B cell (primary cell): ENCODE results near the gene MRC2. TPM values are rescaled to one million over a fixed set of nuclear protein-coding genes. Genes with fewer than 3 reads are reported as not detected.
"Not testable (repeated sequence)": the region's sequence is repeated elsewhere in the genome, so short reads cannot be mapped to it uniquely, and the experiment has no call there.

ENCODE experiments used
- ATAC-seq: fragments of 200-7000 bp; cut with Tn5 transposase; one replicate; pipeline ENCODE4 v1.10.0; 2021; ENCODE audit warnings: low read depth, mild to moderate bottlenecking, moderate number of reproducible peaks, moderate library complexity
- CTCF ChIA-PET: fragments of 350-600 bp; sonication (Branson Sonifier 250); formaldehyde crosslinking; loops from one replicate; lab custom pipeline; 2021; ENCODE audit warnings: antibody characterized with exemption, inconsistent platforms; lab: Charles Lee
- POLR2A ChIA-PET: fragments of 350-600 bp; sonication (Branson Sonifier 250); formaldehyde crosslinking; loops from one replicate; lab custom pipeline; 2021; ENCODE audit warnings: antibody characterized with exemption; lab: Charles Lee
- DNase-seq: peaks from one replicate; pipeline ENCODE4 v3.0.0; 2013
- H2AFZ ChIP-seq: 2 replicates; pipeline ENCODE4 v1.6.1; 2012; ENCODE audit warnings: mild to moderate bottlenecking, low read depth, low read length; ENCODE audit not compliant: insufficient read depth, poor library complexity, severe bottlenecking
- H3K27ac ChIP-seq, 2 donors: 1 replicate in 1 of 2; 2 replicates in 1 of 2; pipeline ENCODE4 v1.5.1; 2012 to 2013; ENCODE audit warnings: low read length in 2 of 2, mild to moderate bottlenecking in 2 of 2, moderate library complexity in 1 of 2
- H3K27me3 ChIP-seq, 4 experiments: fragments of 200-600 bp in 1 of 4; sonication (generic) in 1 of 4; replicated peaks in 1 of 4; 1 replicate in 2 of 4; 2 replicates in 2 of 4; pipeline versions ENCODE4 v1.6.1 to v1.7.0; 2013 to 2016; ENCODE audit warnings: low read length in 3 of 4, mild to moderate bottlenecking in 2 of 4, mixed read lengths in 1 of 4, moderate library complexity in 1 of 4; ENCODE audit not compliant: insufficient read depth in 4 of 4, control insufficient read depth in 3 of 4; ENCODE audit errors: control extremely low read depth in 1 of 4
- H3K36me3 ChIP-seq, 2 experiments: replicated peaks in 1 of 2; 1 replicate in 1 of 2; 2 replicates in 1 of 2; pipeline versions ENCODE4 v1.6.1 to v1.7.1; 2013; ENCODE audit warnings: low read length in 1 of 2; ENCODE audit not compliant: insufficient read depth in 2 of 2, control insufficient read depth in 1 of 2; ENCODE audit errors: control extremely low read depth in 1 of 2, extremely low read depth in 1 of 2
- H3K4me1 ChIP-seq, 2 donors: fragments of 200-600 bp in 1 of 2; sonication (generic) in 1 of 2; 1 replicate in 1 of 2; 2 replicates in 1 of 2; pipeline versions ENCODE4 v1.5.1 to v1.6.1; 2013 to 2017; ENCODE audit warnings: low read length in 2 of 2; ENCODE audit not compliant: control insufficient read depth in 2 of 2, insufficient read depth in 2 of 2
- H3K4me2 ChIP-seq: replicated peaks from 2 replicates; pipeline ENCODE3; 2012; ENCODE audit warnings: mild to moderate bottlenecking, low read depth, low read length; ENCODE audit not compliant: poor library complexity, severe bottlenecking
- H3K4me3 ChIP-seq, 5 experiments: fragments of 200-600 bp in 1 of 5; sonication (generic) in 1 of 5; 1 replicate in 3 of 5; 2 replicates in 2 of 5; pipeline versions ENCODE4 v1.5.1 to v1.7.0; 2011 to 2016; ENCODE audit warnings: low read length in 4 of 5, mild to moderate bottlenecking in 4 of 5, low read depth in 2 of 5, control low read depth in 1 of 5, moderate library complexity in 1 of 5; ENCODE audit not compliant: insufficient read depth in 1 of 5; ENCODE audit errors: control extremely low read depth in 1 of 5, extremely low read depth in 1 of 5
- H3K79me2 ChIP-seq: fragments of 200-600 bp; sonication (generic); one replicate; pipeline ENCODE4 v1.6.0; 2016; ENCODE audit warnings: low read length; ENCODE audit not compliant: control insufficient read depth, insufficient read depth
- H3K9ac ChIP-seq: fragments of 200-600 bp; sonication (generic); 2 replicates; pipeline ENCODE4 v1.6.1; 2017; ENCODE audit warnings: mild to moderate bottlenecking, low read length, moderate library complexity
- H3K9me3 ChIP-seq, 3 donors: one replicate each; pipeline versions ENCODE4 v1.6.1 to v1.7.1; 2013; ENCODE audit warnings: low read length in 2 of 3; ENCODE audit not compliant: control insufficient read depth in 2 of 3, insufficient read depth in 1 of 3; ENCODE audit errors: control extremely low read depth in 1 of 3
- H4K20me1 ChIP-seq: 2 replicates; pipeline ENCODE4 v1.6.0; 2012; ENCODE audit warnings: mild to moderate bottlenecking, low read length; ENCODE audit not compliant: insufficient read depth, control insufficient read depth, poor library complexity, severe bottlenecking
- H3K27ac Mint-ChIP-seq: one replicate; pipeline ENCODE4 v1.8.0; 2021; ENCODE audit warnings: mixed read lengths
- H3K27me3 Mint-ChIP-seq: one replicate; pipeline ENCODE4 v1.8.0; 2021; ENCODE audit warnings: mixed read lengths
- H3K4me1 Mint-ChIP-seq: one replicate; pipeline ENCODE4 v1.8.0; 2021; ENCODE audit warnings: mixed read lengths
- H3K4me3 Mint-ChIP-seq: one replicate; pipeline ENCODE4 v1.8.0; 2021; ENCODE audit warnings: mixed read lengths
- H3K9me3 Mint-ChIP-seq: one replicate; pipeline ENCODE4 v1.8.0; 2022; ENCODE audit warnings: mixed read lengths; ENCODE audit not compliant: insufficient read depth
- EZH2 ChIP-seq: IDR thresholded peaks from 2 replicates; pipeline ENCODE4 v1.6.1; 2012; ENCODE audit warnings: borderline replicate concordance, low read depth, mild to moderate bottlenecking, moderate library complexity, low read length; ENCODE audit not compliant: insufficient read depth, poor library complexity, severe bottlenecking
- WGBS: methylation state at CpG from one replicate; pipeline ENCODE4 v1.1.5; 2013; ENCODE audit warnings: missing lambda C conversion rate; ENCODE audit not compliant: insufficient coverage; 5-methylcytosine and 5-hydroxymethylcytosine counted together
- intact Hi-C: fragments of 100-400 bp; cut with micrococcal nuclease; formaldehyde crosslinking; loops from one replicate; pipeline ENCODE4 v1.10.0; 2022
- polyA plus RNA-seq: library from polyadenylated mRNA; depleted of rRNA; stranded (reverse); fragments of >200 nt; gene quantifications from 2 replicates; pipeline ENCODE4 v1.2.3, GENCODE V29; 2012
- total RNA-seq, 2 donors: library from RNA; stranded (reverse); fragments of 120-200 nt in 1 of 2; gene quantifications; 1 replicate in 1 of 2; 2 replicates in 1 of 2; pipeline versions ENCODE4 v1.2.3 to v1.2.4, GENCODE V29; 2013 to 2022
- TF ChIP-seq, protein P1 (sequence below): fragments of 200-600 bp; IDR thresholded peaks from one replicate; pipeline ENCODE4 v1.8.0; 2022; ENCODE audit warnings: antibody characterized with exemption, mild to moderate bottlenecking

The MRC2 gene
- total and polyA plus RNA-seq, 2 donors (not counting 1 experiment from before 2014, with no cell fraction given): 0.09 to 0.34 TPM

DNA sequence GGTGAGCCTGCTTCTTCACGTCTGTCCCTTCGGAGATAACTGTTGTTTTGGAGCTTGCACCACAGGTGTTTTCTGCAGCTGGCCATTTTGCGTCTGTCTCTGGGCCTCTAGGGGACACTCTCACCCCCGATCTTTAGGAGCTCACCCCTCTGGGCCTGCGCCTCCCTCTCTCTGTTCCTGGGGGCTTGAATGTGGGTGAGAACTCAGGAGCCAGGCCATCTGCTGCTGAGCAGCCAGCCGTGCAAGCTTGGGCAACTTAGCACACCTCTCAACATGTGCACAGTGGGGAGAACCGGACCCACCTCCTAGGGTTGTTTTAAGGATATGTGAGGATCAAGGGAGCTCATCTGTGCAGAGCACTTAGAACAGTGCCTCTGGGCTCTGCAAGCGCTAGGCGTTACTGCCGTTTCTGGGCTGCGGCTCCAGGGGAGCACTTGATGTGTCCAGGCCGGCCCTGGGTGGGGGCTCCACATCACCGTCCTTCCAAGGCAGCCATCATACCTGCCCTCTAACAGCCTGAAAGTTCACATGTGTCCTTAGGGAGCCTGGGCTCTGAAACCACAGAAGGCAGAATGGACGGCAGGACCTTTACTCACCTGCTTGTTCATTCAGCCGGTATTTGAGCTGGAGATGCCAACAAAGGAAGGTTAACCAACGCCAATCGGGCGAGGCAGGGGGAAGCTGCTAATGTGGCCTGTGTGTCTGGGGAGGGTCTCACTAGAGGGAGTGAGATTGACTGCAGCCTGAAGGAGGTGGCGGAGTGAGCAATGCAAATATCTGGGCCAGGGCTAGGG is 66.3 kb downstream of the MRC2 start:
- H3K4me2 ChIP-seq: no peak overlapping the region
- no peak overlapping the region for H2AFZ ChIP-seq
- DNase-seq (no peak), ATAC-seq (no peak)
- H3K4me1 ChIP-seq: no peaks in the 10 kb centered on the region
- H3K27ac ChIP-seq: no peak overlapping the region
- Mint-ChIP-seq H3K4me3 (no peak overlapping the region), H3K4me1 (no peaks in the 10 kb centered on the region), H3K27ac (no peak overlapping the region), H3K27me3 (peaks cover 6% of the 10 kb centered on the region), H3K9me3 (no peaks in the 10 kb centered on the region)
- POLR2A ChIA-PET: no interaction called here
- CTCF ChIA-PET: no interaction called here
- TF ChIP-seq EZH2: no peak
- TF ChIP-seq, protein P1, sequence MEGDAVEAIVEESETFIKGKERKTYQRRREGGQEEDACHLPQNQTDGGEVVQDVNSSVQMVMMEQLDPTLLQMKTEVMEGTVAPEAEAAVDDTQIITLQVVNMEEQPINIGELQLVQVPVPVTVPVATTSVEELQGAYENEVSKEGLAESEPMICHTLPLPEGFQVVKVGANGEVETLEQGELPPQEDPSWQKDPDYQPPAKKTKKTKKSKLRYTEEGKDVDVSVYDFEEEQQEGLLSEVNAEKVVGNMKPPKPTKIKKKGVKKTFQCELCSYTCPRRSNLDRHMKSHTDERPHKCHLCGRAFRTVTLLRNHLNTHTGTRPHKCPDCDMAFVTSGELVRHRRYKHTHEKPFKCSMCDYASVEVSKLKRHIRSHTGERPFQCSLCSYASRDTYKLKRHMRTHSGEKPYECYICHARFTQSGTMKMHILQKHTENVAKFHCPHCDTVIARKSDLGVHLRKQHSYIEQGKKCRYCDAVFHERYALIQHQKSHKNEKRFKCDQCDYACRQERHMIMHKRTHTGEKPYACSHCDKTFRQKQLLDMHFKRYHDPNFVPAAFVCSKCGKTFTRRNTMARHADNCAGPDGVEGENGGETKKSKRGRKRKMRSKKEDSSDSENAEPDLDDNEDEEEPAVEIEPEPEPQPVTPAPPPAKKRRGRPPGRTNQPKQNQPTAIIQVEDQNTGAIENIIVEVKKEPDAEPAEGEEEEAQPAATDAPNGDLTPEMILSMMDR: no peak
- H3K79me2 ChIP-seq: no peaks in the 10 kb centered on the region
- no peak overlapping the region for H3K9ac ChIP-seq
- no peaks in the 10 kb centered on the region for H3K9me3 ChIP-seq
- no peaks in the 10 kb centered on the region for H4K20me1 ChIP-seq
- H3K4me3 ChIP-seq: no peak overlapping the region
- intact Hi-C loops: no loop called here
- no peaks in the 10 kb centered on the region for H3K36me3 ChIP-seq
- 92% methylated on average over 15 of the region's 19 CpGs for WGBS
- H3K27me3 ChIP-seq: no peaks in the 10 kb centered on the region

DNA sequence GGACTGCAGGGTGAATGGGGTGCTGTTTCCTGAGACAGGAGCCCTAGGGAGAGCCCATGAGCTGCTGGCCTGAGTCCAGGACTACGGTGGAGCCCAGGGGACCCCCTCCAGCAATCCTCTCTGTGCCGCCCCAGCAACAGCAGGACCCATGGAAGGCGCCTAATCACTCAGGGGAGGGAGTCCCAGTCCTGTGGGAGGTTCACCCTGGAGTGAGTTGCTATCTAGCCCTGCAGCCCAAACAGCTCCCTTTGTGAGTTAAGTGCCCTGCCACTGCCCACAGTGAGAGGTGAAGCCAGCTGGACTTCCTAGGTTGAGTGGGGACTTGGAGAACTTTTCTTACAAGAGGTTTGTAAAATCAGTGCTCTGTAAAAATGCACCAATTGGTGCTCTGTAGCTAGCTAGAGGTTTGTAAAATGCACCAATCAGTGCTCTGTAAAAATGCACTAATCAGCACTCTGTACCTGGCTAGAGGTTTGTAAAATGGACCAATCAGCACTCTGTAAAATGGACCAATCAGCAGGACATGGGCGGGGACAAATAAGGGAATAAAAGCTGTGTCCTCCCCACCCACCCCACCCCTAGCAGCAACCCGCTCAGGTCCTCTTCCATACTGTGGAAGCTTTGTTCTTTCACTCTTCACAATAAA is 67.7 kb downstream of the MRC2 start:
- H3K36me3 ChIP-seq, H3K79me2 ChIP-seq, CTCF ChIA-PET, intact Hi-C loops, H3K27ac ChIP-seq, H3K9ac ChIP-seq, H3K4me1 Mint-ChIP-seq, H3K27me3 ChIP-seq, DNase-seq, ATAC-seq, H2AFZ ChIP-seq, H3K9me3 Mint-ChIP-seq, H3K27me3 Mint-ChIP-seq, H3K4me1 ChIP-seq, H4K20me1 ChIP-seq, H3K9me3 ChIP-seq, POLR2A ChIA-PET, H3K4me3 Mint-ChIP-seq, H3K4me2 ChIP-seq, H3K27ac Mint-ChIP-seq, H3K4me3 ChIP-seq: not testable (repeated sequence)
- WGBS: 84% methylated on average over 3 of the region's 5 CpGs
